Stimulated activated CD4-positive, alpha-beta T cell treated with anti-CD3 and anti-CD28 coated beads, Interleukin-4, amount 100 ng/mL, for 24 hours (primary cell): ENCODE data around the gene CNTN4.

Experiments used
- DNase-seq: peaks from one replicate; pipeline ENCODE4 v3.0.0-alpha.2; 2020

CNTN4 gene

DNA sequence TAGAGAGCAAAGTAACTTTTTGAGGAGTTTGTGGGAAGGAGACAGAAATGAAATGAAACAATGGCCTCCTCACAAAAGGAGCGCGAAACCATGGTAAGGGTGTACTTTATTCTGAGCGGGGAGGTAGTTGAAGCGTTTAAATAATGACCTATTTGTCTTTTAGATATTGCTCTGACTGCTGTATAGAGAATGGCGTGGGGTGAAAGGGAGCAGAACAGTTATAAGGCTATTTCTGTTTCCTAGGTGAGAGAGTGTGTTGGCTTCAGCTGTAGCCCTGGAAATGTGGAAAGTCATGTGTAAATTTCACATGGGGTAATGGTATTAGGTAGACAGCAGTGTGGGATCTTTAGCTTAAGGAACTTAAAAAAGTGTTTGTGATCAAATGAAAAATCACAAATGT is 54.9 kb downstream of the CNTN4 start:
- DNase-seq, result no peak

DNA sequence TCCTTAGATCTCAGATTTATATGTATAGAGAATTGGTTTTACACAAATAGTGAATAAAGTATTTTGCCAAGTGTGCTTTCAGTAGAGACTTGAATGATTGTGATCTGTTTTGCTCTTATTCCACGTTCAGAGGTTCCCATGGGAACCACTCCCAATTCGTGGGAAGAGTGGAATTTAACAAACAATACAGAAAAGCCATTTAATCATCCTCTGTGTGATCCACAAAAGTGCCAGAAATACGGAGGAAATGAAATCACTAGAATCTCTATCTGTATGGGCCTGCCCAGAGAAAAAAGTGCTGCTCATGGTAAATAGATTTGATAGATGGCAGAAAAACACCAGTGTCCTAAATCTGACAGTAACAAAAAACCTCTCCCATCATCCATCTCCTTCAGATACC is 56.0 kb downstream of the CNTN4 start:
- no peak for DNase-seq

DNA sequence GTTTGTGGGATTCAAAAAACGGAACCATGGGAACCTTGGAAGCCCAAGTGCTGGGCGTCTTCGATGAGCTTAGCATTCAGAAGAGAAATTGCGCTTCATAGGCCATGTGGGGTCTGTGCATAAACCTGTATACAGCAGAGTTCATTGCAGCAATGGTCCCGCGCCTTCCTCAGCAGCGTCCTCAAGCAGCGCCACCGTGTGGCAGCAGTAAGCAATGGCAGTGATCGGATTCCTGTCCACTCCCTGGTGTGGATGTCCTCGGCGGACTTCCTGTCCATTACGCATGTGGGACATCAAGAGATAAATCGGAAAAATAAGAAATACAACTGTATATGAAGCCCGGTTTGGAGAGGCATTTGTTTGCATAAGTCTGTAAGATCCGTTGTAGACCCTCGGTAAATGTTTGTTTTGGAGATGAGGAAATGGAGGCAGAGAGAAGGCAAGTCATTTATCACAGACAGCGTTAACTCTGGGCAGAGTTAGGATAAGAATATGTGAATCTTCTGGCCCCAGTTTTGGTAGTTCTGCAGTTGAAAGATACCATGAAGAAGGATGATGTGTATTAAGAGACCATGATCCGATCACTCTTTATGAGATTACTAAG is 57.7 kb downstream of the CNTN4 start:
- DNase-seq, result no peak

DNA sequence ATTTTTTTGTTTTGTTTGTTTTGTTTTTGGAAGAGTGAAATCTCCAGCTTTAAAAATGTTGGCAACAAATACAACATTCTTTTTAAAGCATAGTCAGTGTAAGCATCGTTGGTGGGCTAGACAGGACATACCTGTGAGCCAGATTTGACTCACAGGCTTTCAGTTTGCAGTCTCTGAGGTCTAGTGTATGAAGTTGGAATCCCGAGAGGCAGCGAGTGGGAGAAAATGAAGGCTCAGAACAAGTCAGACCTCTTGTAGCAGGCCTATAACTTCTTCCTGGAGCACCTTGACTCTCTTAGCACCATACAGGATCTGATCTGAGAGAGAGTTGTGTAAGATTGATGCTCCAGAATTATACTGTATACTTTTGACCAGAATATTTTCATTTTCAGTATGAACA is 60.2 kb downstream of the CNTN4 start:
- no peak for DNase-seq

DNA sequence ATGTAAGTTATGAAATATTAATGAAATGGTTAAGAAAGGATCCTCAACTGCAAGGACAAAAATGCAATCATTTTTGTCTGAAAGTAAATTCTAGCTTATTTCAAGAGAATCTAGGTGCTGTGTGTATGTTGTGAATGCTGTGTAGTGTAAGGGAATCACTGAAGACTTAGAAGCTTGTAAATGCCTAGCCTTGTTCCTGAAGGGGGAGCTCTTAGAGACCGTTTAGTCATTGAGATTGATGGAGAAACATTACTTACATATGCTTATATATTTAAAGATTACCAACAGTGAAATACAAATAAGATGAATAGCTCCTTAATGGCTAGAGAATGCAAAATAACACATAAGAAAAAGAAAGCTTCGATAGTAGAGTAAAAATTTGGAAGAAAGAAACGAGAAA is 67.9 kb downstream of the CNTN4 start:
- no peak for DNase-seq

DNA sequence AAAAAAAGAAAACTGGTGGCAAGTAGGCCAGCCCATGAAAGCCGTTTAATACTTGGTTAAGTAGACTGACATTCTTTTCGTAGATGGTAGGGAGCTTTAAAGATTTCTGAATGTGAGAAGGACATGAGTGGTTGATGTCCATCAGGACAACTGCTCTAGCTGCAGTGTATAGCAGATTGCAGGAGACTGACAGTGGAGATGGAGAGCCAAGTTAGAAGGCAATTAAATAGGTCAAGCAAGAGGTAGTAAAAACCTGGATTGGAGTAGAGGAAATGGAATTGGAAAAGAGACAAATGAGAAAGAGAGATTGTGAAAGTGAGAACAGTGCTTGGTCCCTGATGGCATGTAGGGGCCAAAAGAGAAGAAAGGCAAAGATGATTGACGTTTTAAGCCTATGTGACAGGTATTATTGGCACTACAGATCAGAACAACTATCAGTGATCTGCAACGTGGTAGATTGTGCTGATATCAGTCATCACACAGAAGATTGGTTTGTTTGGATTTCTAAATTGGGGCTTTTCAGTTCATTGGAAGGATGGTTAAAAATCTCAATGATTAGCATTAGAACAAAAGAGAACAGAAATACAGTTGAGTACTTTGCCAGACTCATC is 74.0 kb downstream of the CNTN4 start:
- no peak for DNase-seq

DNA sequence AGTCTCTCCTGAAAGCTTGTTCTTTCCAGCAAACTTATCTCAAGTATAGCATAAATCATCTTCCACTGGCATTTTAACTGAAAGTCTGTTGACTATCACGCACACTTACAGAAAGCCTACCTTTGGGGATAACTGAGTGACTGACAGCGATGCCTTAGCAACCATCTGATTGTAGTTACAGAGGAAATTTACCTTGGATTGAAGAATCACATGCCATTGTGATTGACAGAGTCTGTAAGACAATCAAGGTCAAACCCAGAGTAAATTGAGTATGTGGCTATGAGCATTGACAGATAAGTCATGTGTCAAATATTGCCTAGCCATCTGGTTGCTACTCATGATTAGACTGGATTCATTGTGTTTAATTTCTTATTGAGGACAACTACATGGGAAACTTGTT is 82.0 kb downstream of the CNTN4 start:
- no peak for DNase-seq

DNA sequence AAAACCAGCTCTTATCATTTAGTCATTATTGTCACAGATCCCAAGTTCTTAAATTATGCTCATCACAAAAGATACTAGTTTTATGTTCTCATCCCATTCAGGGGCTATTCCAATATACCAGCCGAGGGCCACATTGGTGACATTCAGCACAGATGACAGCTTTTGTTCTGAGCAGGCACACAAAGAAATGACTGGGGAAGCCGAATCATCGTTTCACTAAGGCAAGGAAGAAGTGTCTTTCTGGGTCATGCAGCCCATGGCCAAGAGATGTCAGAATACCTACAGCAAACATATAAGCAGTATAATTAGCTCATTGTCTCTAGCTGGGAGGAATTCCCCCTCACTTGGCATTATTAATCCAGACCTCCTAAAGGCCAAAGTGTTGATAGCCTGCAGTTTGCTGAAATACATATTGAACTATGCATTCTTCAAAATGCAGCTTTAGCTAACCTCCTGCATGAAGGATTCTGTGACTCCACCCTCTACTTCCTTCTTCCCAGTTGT is 100.2 kb downstream of the CNTN4 start:
- DNase-seq, result no peak

DNA sequence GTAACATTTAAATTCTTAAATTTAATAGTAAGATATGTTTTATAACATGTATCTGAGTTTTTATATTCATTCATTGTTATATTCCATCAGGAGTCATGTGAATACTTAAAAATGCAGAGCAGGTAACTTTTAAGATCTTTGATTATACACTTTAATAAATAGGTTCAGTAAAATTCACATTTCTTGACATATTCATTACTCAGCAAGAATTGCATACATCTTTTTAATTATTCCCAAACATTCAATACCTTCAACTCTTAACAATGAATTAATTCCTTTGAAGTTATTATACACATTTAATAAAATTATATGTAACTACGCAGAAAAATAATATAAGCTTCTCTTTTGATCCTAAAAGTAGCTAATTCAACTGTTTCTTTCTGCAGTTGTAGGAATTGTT is 105.4 kb downstream of the CNTN4 start:
- DNase-seq, result no peak

DNA sequence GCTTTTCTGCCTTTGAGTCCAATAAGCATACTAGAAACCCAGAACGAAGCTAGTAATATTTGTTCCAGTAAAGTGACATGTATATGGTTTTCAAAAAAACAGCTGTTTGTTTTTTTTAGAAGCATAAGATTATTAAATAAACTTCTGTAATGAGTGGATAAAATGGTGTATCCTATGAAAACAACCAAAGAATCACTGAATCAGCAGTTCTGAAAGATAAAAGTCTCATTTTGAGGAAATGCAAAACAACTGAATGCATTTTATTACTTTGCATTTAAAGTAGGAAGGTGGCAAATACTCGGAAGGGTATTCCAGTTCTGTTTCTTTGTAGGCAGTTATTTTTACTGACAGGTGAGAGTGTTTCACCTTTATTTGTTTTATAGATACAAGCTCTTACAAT is 107.0 kb downstream of the CNTN4 start:
- no peak for DNase-seq

DNA sequence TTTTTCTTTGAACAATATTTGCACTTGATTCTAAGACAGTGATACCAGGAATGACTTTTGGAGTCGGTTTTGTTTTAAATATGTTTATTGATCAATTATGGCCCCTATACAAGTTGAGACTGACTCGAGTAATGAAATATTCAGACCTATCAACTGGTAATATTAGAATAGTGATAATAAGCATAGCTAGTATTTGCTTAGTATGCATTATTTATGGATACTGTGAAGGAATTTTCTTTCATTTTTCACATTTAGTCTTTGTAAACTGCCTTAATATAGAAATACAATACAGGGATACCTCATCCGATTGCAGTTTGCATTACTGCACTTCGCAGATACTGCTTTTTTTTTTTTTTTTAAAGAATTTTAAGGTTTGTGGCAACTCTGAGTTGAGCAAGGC is 107.9 kb downstream of the CNTN4 start:
- no peak for DNase-seq

DNA sequence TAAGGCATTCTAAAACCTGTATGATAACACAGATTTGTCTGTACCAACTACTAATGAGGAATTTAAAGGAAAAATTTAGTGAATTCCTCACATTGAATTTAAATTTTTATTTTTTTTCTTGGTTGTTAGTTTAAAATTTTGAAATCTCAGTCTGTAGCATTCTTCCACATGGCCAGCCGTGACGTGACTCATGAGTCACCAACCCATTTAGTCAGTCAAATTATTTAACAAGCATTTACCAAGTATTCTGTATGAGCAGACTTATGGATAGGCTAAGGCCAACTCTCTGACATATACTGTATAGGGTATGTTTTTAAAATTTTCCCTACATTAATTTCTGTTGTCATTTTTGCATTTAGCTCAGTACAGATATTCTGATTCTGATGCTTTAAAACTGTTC is 112.9 kb downstream of the CNTN4 start:
- no peak for DNase-seq

DNA sequence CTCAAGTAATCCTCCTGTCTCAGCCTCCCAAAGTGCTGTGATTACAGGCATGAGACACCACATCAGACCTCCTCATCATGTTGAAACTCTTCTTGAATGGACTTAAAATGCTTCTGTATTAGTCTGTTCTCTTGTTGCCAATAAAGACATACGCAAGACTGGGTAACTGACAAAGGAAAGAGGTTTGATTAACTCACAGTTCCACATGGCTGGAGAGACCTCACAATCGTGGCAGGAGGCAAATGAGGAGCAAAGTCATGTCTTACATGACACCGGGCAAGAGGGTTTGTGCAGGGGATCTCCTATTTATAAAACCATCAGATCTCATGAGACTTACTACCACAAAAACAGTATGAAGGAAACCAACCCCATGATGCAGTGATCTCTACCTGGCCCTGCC is 113.5 kb downstream of the CNTN4 start:
- no peak for DNase-seq

DNA sequence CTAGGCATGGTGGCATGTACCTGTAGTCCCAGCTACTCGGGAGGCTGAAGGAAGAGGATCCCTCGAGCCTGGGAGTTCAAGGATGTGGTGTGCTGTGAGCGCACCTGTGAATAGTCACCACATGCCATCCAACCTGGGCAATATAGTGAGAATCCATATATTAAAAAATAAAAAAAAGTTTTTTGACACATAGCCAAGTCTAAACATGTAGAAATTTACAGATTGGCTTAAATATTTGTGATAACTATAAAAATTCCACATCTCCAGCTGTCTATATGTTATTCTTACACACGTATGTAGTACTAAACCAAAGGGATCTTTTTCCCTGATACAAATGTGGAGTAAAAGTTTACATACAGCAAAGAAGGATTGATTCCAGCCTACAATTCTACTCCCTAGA is 119.7 kb downstream of the CNTN4 start:
- DNase-seq, result no peak

DNA sequence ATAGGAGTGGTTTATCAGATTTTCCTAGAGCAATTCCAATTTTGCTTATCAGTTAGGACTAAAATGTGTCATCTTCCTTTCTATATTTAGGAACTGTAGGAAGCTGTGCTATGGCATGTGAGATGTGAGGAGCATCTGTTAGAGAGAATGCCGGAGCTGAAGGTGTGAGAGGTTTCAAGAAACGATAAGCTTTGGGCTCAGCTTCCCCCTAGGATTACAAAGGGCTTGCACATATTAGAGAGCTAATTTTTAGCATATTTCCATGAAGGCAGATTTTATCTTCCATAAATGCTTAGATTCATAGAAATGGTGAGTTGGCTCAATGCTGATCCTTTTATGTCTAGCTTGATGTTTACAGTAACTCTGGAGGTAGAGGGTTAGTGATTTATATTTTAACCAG is 120.2 kb downstream of the CNTN4 start:
- DNase-seq, result no peak

DNA sequence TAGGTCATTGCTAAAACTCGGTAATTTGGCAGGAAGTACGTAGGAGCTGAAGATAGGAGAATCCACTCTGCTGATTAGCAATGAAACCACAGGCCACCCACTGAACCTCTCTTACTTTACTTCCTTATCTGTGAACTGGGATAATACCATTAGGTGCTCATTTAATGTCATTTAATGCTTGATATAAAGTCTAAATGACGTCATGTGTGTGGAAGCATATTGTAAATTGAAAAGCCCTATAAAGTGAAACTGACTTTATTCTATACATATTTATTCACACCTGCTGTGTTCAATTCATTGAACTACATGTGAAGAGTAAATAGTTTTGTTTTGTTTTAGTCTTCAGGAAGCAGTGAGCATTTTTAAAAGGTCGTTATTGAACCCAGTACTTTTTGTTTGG is 137.5 kb downstream of the CNTN4 start:
- DNase-seq, result no peak

DNA sequence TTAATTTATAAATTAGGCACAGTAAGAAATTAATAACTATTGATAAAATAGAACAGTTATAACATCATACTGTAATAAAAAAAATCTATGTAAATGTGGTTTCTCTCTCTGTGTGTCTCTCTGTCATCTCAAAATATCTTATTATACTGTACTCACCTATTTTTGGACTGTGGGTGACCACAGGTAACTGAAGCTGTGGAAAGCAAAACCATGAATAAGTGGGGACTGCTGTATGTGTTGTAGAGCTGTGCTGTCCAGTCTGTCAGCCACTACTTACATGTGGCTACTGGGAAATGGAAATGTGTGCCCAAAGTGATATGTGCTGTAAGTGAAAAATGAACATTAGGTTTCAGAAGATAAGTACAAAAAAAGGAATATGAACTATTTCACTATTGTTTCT is 145.5 kb downstream of the CNTN4 start:
- no peak for DNase-seq

DNA sequence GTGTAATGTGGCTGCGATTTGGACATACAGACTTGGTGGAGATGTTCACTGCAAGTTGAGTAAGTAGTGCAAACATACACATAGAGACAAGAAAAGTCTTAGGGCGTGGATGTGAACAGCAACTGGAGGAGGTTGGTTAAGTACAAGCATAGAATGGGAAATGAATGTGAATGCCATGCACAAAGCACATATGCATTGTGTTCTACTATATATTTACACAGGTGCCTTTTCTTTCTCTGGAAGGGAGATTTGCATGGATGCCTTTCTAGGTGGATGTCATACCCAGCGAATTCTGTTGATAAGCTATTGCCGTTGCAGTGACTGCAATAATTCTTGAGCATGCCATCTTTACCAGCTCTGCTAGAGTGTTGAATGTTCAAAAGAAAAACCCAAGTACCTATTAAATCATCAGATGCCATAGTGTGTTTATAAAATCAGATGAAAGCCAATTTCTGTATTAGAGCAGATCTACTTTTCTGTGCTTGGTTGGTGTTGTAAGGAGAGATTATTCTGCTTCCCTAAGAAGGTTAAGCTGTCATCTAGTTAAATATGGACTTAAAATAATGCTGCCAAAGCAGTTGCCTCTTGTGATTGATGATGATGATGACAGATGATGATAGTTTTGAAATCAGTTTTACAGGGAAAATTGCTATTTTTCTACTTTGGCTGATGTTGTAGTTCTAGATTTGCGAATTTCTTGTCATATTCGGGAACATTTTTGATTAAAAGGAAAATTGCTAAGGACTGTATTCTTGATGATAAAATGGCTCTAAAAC is 148.4 kb downstream of the CNTN4 start:
- DNase-seq, result no peak

DNA sequence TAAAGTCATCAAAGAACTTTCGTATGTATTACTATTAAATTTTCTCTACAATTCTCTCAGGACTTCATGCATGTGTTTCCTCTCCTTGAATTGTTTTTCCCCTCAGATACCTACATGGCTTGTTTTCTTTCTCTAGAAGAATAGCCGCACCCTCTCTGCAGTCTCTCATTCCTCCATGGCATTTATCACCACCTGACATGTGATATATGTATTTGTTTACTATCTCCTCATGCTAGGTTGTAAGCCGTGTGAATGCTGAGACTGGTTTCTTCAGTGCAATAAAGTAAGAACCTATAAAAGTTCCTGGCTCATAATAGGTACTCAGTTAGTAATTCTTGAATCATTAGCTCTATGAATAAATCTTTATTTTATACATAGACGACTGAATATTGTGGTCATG is 149.2 kb downstream of the CNTN4 start:
- no peak for DNase-seq

DNA sequence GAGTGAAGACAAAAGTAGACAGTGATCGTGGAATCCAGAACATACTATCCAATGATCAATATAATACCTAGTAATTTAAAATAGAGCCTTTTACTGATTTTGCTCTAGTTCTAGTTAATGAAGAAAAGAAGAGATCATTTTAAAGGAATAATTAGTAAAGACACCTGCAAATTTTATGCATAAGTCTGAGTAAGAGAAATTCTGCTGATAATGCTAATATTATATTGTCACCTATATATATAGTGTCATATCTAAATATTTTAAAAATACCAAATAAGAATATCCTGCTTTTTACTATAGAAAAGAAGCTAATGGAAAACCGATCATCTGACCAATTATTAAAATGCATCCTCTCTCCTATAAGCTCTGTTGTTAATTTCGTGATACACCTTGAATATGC is 152.1 kb downstream of the CNTN4 start:
- no peak for DNase-seq

DNA sequence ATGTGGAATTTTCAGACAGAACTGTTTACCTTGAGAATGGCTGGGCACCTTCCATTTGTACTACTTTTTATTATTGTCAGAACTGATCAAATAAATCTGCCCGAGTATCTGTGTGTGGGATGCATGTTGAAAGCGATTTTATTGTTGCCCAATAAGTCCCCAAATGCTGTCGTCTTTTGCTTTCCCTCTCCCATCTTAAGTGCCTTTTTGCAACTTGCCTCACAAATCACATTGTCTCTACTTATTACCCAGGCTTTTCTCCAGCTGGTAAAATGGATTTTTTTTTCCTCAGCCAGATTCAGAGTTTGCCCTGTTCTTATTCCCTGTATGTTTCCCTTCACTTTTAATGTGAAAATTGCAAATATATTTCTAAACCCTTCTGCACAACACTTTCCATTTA is 163.1 kb downstream of the CNTN4 start:
- no peak for DNase-seq

DNA sequence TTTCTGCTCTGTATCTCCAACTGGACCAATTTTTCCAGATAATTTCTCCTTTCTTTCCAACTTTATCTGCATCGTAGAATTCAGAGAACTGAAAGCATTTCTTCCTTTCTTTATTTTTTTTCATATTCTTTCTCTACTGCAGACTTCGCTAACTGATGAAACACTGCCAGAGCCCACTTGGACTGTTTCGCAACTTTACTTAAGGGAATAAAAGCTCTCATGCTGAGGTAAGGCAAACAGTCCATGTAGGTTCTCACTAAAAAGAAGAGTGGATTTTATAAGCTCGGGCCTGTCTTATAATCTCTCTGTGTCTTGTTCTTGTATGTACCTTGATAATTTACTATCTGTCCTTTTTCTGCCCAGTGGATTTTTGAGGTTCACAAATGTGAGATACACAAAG is 163.5 kb downstream of the CNTN4 start:
- no peak for DNase-seq

DNA sequence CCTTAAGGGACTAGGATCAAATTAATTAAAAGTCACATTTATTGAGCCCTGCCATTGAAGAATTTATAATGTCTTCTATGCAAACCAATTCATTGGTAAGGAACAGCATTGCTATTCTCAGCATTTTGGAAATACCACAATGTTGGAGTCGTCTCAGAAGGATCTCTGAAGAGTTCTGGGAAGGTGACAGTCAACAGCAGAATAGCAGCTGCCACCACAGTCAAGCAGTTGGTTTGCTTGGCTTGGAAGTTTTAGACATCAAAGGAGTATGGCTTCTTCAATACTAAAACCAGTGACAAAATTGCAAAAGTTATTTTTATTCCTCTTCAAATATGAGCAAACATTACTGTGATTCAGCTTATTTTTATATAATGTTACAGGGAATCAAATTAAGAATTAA is 167.9 kb downstream of the CNTN4 start:
- no peak for DNase-seq

DNA sequence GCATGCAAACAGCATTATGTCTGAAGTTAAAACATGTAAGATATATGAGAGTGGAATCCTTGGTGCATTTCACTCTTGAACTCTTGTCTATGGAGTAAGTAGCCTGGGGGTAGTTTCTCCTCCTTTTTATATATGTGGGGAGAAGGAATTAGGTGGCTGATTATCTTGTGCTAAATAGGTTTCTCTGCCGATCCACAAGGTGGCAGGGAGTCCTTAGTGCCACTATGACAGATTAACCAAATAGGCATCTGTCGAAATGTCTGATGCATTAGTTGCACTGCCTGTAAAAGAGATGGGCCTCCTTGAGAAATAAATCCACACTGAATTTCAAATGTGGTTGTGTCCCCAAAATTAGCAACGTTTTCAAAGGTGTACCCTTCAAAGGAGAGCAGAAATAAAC is 170.1 kb downstream of the CNTN4 start:
- DNase-seq, result no peak

DNA sequence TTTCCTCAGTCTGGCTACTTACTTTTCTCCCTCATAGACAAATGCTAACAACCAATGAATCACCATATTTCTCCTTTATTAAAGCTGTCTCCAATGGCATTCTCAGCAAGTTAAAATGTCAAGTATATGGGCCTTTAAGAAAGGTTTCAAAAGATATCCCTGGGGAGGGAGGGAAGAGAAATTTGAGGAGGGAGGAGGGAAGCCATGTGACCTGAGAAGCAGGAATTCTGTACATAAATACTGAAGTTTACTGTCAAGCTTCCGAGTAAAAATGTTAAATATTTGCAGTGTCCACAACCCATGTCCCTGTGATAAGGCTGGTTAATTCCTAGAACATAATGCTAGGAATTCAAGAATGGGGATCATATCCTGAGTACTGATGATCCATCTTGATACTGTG is 175.9 kb downstream of the CNTN4 start:
- no peak for DNase-seq
